ENCODE results near the gene MAGEA1.
"Not testable (repeated sequence)": the region's sequence is repeated elsewhere in the genome, so short reads cannot be mapped to it uniquely, and the experiment has no call there.

Gene MAGEA1, protein sequence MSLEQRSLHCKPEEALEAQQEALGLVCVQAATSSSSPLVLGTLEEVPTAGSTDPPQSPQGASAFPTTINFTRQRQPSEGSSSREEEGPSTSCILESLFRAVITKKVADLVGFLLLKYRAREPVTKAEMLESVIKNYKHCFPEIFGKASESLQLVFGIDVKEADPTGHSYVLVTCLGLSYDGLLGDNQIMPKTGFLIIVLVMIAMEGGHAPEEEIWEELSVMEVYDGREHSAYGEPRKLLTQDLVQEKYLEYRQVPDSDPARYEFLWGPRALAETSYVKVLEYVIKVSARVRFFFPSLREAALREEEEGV

DNA sequence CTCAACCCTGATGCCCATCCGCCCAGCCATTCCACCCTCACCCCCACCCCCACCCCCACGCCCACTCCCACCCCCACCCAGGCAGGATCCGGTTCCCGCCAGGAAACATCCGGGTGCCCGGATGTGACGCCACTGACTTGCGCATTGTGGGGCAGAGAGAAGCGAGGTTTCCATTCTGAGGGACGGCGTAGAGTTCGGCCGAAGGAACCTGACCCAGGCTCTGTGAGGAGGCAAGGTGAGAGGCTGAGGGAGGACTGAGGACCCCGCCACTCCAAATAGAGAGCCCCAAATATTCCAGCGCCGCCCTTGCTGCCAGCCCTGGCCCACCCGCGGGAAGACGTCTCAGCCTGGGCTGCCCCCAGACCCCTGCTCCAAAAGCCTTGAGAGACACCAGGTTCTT is at the start of gene MAGEA1:
MAGEA1 (plus strand) TSS at position 154 of the 400 bp plus-strand sequence. CDS start 3,106 bp downstream, outside the sequence.
- no peak for DNase-seq (ENCODE audit: low spot score)
- TF ChIP-seq, protein P1, sequence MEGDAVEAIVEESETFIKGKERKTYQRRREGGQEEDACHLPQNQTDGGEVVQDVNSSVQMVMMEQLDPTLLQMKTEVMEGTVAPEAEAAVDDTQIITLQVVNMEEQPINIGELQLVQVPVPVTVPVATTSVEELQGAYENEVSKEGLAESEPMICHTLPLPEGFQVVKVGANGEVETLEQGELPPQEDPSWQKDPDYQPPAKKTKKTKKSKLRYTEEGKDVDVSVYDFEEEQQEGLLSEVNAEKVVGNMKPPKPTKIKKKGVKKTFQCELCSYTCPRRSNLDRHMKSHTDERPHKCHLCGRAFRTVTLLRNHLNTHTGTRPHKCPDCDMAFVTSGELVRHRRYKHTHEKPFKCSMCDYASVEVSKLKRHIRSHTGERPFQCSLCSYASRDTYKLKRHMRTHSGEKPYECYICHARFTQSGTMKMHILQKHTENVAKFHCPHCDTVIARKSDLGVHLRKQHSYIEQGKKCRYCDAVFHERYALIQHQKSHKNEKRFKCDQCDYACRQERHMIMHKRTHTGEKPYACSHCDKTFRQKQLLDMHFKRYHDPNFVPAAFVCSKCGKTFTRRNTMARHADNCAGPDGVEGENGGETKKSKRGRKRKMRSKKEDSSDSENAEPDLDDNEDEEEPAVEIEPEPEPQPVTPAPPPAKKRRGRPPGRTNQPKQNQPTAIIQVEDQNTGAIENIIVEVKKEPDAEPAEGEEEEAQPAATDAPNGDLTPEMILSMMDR (IDR thresholded peaks at IDR 0.05; ENCODE audit: extremely low read depth, missing control alignments) = no peak

DNA sequence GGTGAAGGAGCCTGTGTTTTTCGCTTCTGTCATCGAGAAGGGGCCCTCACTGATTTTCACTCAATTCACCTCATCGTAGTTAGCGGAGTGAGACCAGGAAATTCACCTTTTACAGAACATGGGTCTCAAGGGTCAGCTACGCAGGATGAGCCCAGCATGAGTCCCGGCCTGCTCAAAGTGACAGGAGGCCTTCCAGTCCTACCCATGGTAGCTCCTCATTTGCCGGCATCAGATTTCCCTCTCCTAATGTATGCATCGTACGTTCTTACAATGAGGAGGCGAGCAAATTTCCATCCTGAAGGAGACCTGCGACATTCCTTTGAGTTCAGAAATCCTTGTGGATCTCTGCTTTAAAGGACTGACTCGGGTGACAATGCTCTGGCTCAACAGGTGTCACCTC is 46.2 kb upstream of the MAGEA1 start:
- not testable (repeated sequence) for DNase-seq (ENCODE audit: low spot score)

DNA sequence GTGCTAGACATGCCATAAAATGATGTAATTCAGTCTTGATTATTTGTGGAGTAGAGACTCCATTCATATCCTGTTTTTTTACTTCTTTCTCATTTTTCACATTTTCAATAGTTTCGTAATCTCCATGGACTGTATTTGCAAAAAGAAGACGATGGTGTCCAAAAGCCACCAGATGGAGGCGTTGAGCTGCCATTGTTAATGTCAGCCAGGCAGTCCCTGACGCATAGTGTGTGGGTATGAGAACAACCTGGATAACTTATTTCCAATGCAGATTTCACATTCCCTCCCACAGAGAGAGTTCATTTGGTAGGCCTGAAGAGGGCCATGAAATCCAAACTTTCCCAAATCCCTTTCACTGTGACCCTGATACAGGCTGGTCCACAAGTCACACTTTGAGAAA is 40.0 kb upstream of the MAGEA1 start:
- DNase-seq (ENCODE audit: low spot score) = not testable (repeated sequence)

DNA sequence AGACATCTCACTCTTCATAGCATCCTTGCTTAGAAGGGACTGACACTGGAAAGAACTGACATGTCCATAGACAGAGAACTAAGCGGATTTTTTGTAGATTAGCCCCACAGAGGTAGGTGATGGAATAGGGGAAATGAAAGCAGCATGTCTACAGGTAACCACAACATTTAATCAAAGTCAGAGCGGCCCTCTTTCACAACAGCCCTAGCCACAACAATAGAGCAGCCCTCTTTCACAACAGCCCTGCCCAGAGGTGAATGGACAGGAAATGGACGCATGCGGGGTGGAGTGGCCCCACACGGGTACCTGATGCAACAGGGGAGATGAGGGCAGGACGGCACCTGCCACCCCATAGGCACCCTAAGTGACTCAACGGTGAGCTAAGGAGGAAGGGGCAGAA is 32.8 kb upstream of the MAGEA1 start:
- DNase-seq (ENCODE audit: low spot score) = not testable (repeated sequence)

DNA sequence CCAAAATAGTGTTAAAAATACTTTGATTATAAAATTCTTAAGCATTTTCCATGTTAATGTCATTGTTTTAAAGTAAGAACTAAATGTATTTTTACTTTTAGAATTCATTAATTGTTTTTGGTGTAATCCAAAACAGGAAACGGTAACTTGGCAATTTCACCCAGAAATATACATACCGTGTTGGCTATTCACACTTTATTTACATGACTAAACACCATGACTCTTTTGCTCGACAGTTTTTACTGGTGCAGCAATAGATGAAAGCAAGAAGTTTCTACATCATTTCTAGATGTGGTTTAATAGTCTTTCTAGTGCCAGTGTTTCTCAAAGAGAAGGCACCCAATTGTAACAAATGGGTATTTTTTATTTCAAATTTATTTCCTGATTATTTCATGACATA is 25.6 kb upstream of the MAGEA1 start:
- TF ChIP-seq, protein P1 (IDR thresholded peaks at IDR 0.05; ENCODE audit: extremely low read depth, missing control alignments) = no peak
- DNase-seq (ENCODE audit: low spot score) = no peak

DNA sequence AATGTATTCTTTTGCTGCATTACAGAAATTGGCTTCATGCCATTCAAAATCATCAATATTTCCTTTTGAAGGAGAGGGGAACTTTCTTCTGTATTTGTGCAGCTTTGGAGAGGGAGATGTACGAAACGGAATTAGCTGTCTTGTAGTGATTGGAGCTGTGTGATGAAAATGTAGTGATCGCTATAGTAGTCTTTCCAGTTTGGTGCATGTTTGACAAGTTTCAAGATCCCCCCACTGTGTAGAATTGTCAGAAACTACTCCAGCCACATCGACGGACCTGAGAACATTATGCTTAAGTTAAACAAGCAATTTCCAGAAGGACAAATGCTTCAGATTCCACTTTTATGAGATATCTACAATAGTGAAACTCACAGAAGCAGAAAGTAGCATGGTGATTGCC is 21.6 kb upstream of the MAGEA1 start:
- no peak for DNase-seq (ENCODE audit: low spot score)
- TF ChIP-seq, protein P1 (IDR thresholded peaks at IDR 0.05; ENCODE audit: extremely low read depth, missing control alignments) = no peak

DNA sequence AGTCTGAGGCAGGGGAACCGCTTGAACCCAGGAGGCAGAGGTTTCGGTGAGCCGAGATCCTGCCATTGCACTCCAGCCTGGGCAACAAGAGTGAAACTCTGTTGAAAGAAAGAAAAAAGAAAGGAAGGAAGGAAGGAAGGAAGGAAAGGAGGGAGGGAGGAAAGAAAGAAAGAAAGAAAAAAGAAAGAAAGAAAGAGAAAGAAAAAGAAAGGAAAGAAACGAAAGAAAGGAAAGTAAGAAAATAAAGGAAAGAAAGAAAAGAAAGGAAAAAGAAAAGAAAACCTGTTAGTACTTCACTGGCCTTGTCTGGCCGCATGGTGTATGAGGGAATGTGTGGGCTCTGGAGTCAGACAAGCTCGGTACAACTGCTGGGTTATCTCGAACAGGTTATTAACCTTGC is 20.8 kb upstream of the MAGEA1 start:
- TF ChIP-seq, protein P1 (IDR thresholded peaks at IDR 0.05; ENCODE audit: extremely low read depth, missing control alignments) = no peak
- no peak for DNase-seq (ENCODE audit: low spot score)

DNA sequence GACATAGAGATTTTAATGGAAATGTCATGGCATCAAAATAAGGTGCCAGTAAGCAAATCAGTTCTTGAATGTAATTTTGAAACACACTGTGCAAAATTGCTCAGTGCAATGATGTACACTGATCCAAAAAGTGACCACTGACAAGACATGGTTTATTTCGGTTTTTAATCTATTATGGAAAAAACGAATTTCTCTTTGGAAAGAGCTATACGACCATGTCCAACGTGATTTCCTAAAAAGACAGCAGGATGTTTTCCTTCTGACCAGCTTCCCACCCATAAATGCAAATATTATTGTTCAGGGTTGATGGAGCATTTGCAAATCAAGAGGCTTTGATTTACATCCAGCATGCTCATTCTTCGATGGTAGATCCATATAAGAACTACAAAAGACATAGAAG is 17.1 kb upstream of the MAGEA1 start:
- TF ChIP-seq, protein P1 (IDR thresholded peaks at IDR 0.05; ENCODE audit: extremely low read depth, missing control alignments) = no peak
- no peak for DNase-seq (ENCODE audit: low spot score)

DNA sequence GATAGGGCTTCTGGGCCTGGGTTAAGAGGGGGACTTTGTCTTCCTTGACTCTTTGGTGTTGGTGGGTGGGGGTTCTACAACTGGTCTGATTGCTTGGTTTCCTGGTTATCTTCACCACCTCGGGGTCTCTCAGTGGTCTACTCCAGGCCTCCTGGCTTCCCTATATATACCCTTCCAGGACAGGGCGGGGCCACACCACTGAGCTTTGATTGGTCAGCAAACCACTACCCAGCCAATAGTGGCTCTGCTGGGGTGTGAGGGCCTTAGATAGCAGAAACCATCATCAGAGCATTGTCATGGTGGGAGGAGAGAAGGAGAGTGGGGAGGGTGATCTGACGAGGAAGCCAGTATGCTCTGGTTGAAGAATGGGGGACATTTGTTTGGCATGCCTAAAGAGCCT is 14.4 kb upstream of the MAGEA1 start:
- DNase-seq (ENCODE audit: low spot score) = no peak
- TF ChIP-seq, protein P1 (IDR thresholded peaks at IDR 0.05; ENCODE audit: extremely low read depth, missing control alignments) = no peak

DNA sequence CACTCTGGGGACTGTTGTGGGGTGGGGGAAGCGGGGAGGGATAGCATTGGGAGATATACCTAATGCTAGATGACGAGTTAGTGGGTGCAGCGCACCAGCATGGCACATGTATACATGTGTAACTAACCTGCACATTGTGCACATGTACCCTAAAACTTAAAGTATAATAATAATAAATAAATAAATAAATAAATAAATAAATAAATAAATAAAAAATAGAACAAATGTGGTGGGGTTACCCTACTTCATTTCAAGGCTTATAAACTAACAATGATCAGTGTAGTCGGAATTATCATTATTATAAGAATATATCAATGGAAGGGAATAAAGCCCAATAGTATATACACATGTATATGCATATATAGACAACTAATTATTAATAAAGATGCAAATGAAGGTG is 10.7 kb upstream of the MAGEA1 start:
- DNase-seq (ENCODE audit: low spot score) = not testable (repeated sequence)
